H1 (cell line): ENCODE results near the gene KCNMA1. TPM values are rescaled to one million over a fixed set of nuclear protein-coding genes. Genes with fewer than 3 reads are reported as not detected.

Experiments used
- CTCF ChIA-PET: fragments of 300-600 bp; sonication (Branson Sonifier 250); formaldehyde crosslinking; loops from one replicate; lab custom pipeline; 2021; ENCODE audit not compliant: partially characterized antibody; lab: Charles Lee
- POLR2A ChIA-PET: fragments of 300-600 bp; sonication (Branson Sonifier 250); formaldehyde crosslinking; loops from one replicate; lab custom pipeline; 2021; ENCODE audit warnings: inconsistent platforms; ENCODE audit not compliant: partially characterized antibody; lab: Charles Lee
- DNase-seq, 2 experiments: peaks; one replicate each; pipeline versions ENCODE4 v3.0.0 to v3.0.0-alpha.2; 2010 to 2022; ENCODE audit warnings: low spot score in 2 of 2, low read depth in 1 of 2, mixed read lengths in 1 of 2
- FAIRE-seq: peaks from 2 replicates; lab custom pipeline; 2011; peaks lifted over from hg19 to GRCh38; lab: Jason Lieb, UNC
- H2AFZ ChIP-seq: 2 replicates; pipeline ENCODE4 v1.8.1; 2012; ENCODE audit warnings: low read length, inconsistent platforms
- H2AK5ac ChIP-seq: 2 replicates; pipeline ENCODE4 v1.6.1; 2013; ENCODE audit warnings: low read depth, low read length
- H2BK120ac ChIP-seq: replicated peaks from 2 replicates; pipeline ENCODE3; 2013; ENCODE audit warnings: low read depth, low read length, inconsistent platforms
- H2BK12ac ChIP-seq: 2 replicates; pipeline ENCODE4 v1.6.1; 2013; ENCODE audit warnings: low read depth, low read length
- H2BK15ac ChIP-seq: 2 replicates; pipeline ENCODE4 v1.6.1; 2013; ENCODE audit warnings: low read length
- H2BK20ac ChIP-seq: 2 replicates; pipeline ENCODE4 v1.6.1; 2013; ENCODE audit warnings: low read length
- H2BK5ac ChIP-seq: 2 replicates; pipeline ENCODE4 v1.6.1; 2013; ENCODE audit warnings: low read depth, low read length
- H3K14ac ChIP-seq: 2 replicates; pipeline ENCODE4 v1.6.1; 2013; ENCODE audit warnings: inconsistent platforms; ENCODE audit not compliant: insufficient read length
- H3K18ac ChIP-seq: 2 replicates; pipeline ENCODE4 v1.6.1; 2013; ENCODE audit warnings: low read length; ENCODE audit errors: extremely low read depth
- H3K23ac ChIP-seq: 2 replicates; pipeline ENCODE4 v1.6.1; 2013; ENCODE audit warnings: inconsistent platforms; ENCODE audit not compliant: insufficient read length
- H3K23me2 ChIP-seq: 2 replicates; pipeline ENCODE4 v1.6.1; 2013; ENCODE audit warnings: low read depth, low read length
- H3K27ac ChIP-seq: 2 replicates; pipeline ENCODE4 v1.6.1; 2011; ENCODE audit warnings: low read depth, low read length, inconsistent platforms
- H3K27me3 ChIP-seq, 4 experiments: replicated peaks in 1 of 4; 1 replicate in 1 of 4; 2 replicates in 3 of 4; pipeline versions ENCODE4 v1.6.1 to v1.8.1; 2011 to 2013; ENCODE audit warnings: low read length in 3 of 4, mild to moderate bottlenecking in 3 of 4, inconsistent platforms in 2 of 4, mixed read lengths in 2 of 4, moderate library complexity in 1 of 4; ENCODE audit not compliant: control insufficient read depth in 3 of 4, insufficient read depth in 3 of 4; ENCODE audit errors: extremely low read depth in 1 of 4
- H3K36me3 ChIP-seq, 4 experiments: 2 replicates each; pipeline versions ENCODE4 v1.6.1 to v1.8.1; 2011 to 2013; ENCODE audit warnings: mild to moderate bottlenecking in 4 of 4, low read length in 3 of 4, moderate library complexity in 2 of 4, control low read depth in 1 of 4, inconsistent platforms in 1 of 4; ENCODE audit not compliant: insufficient read depth in 4 of 4, control insufficient read depth in 2 of 4
- H3K4ac ChIP-seq: replicated peaks from 2 replicates; pipeline ENCODE3; 2013; ENCODE audit warnings: low read length, low read depth, mixed read lengths, inconsistent platforms; ENCODE audit not compliant: insufficient read length
- H3K4me1 ChIP-seq, 4 experiments: replicated peaks in 1 of 4; 1 replicate in 1 of 4; 2 replicates in 3 of 4; pipeline versions ENCODE4 v1.6.1 to v1.8.1; 2011 to 2013; ENCODE audit warnings: low read length in 3 of 4, inconsistent platforms in 2 of 4, mixed read lengths in 1 of 4; ENCODE audit not compliant: insufficient read depth in 4 of 4, control insufficient read depth in 3 of 4
- H3K4me2 ChIP-seq, 2 experiments: 2 replicates each; pipeline versions ENCODE4 v1.6.1 to v1.8.1; 2011 to 2013; ENCODE audit warnings: low read depth in 2 of 2, low read length in 2 of 2, control low read depth in 1 of 2, inconsistent platforms in 1 of 2, mild to moderate bottlenecking in 1 of 2; ENCODE audit not compliant: insufficient read depth in 1 of 2
- H3K4me3 ChIP-seq, 4 experiments: fragments of 200-600, 300-600 bp in 1 of 4; sonication (generic), shearing (Covaris generic), sonication (Bioruptor Twin) in 1 of 4; 2 replicates each; pipeline versions ENCODE4 v1.5.1 to v1.8.1; 2011 to 2016; ENCODE audit warnings: low read length in 4 of 4, low read depth in 3 of 4, control low read depth in 2 of 4, inconsistent platforms in 2 of 4, mild to moderate bottlenecking in 2 of 4, mixed read lengths in 1 of 4, moderate library complexity in 1 of 4; ENCODE audit not compliant: insufficient read depth in 2 of 4; ENCODE audit errors: extremely low read depth in 1 of 4
- H3K56ac ChIP-seq: replicated peaks from 2 replicates; pipeline ENCODE3; 2013; ENCODE audit warnings: low read depth, mild to moderate bottlenecking, mixed read lengths, low read length, inconsistent platforms; ENCODE audit not compliant: insufficient read length
- H3K79me1 ChIP-seq: 2 replicates; pipeline ENCODE4 v1.6.1; 2013; ENCODE audit warnings: low read depth, low read length, control low read depth
- H3K79me2 ChIP-seq, 2 experiments: 2 replicates each; pipeline versions ENCODE4 v1.6.1 to v1.8.1; 2012 to 2013; ENCODE audit warnings: low read length in 2 of 2, mild to moderate bottlenecking in 2 of 2, inconsistent platforms in 1 of 2; ENCODE audit not compliant: insufficient read depth in 2 of 2, control insufficient read depth in 1 of 2
- H3K9ac ChIP-seq, 4 experiments: replicated peaks in 1 of 4; 1 replicate in 1 of 4; 2 replicates in 3 of 4; pipeline versions ENCODE4 v1.6.1 to v1.8.1; 2011 to 2013; ENCODE audit warnings: low read depth in 3 of 4, low read length in 3 of 4, control low read depth in 2 of 4, mild to moderate bottlenecking in 2 of 4, moderate library complexity in 2 of 4, inconsistent platforms in 1 of 4; ENCODE audit errors: extremely low read depth in 1 of 4
- H3K9me3 ChIP-seq, 2 experiments: 2 replicates each; pipeline versions ENCODE4 v1.6.1 to v1.8.1; 2012 to 2013; ENCODE audit warnings: mild to moderate bottlenecking in 2 of 2, moderate library complexity in 2 of 2, control low read depth in 1 of 2, inconsistent platforms in 1 of 2, low read depth in 1 of 2, low read length in 1 of 2, mixed read lengths in 1 of 2; ENCODE audit not compliant: insufficient read depth in 2 of 2
- H4K20me1 ChIP-seq, 2 experiments: replicated peaks in 1 of 2; 2 replicates each; pipeline versions ENCODE3 to v1.8.1; 2011 to 2013; ENCODE audit warnings: inconsistent platforms in 2 of 2, low read length in 2 of 2, mild to moderate bottlenecking in 1 of 2; ENCODE audit not compliant: insufficient read depth in 2 of 2, control insufficient read depth in 1 of 2
- H4K5ac ChIP-seq: 2 replicates; pipeline ENCODE4 v1.6.1; 2013; ENCODE audit warnings: low read length, low read depth, mixed read lengths, inconsistent platforms; ENCODE audit not compliant: insufficient read length
- H4K8ac ChIP-seq: 2 replicates; pipeline ENCODE4 v1.8.0; 2013; ENCODE audit warnings: mild to moderate bottlenecking, moderate library complexity, low read length, inconsistent platforms; ENCODE audit not compliant: insufficient read depth; ENCODE audit errors: extremely low read depth
- H4K91ac ChIP-seq: replicated peaks from 2 replicates; pipeline ENCODE3; 2013; ENCODE audit warnings: low read length, mixed read lengths, inconsistent platforms; ENCODE audit not compliant: insufficient read length
- BACH1 ChIP-seq: IDR thresholded peaks from 2 replicates; pipeline ENCODE4 v1.6.1; 2012; ENCODE audit warnings: low read length, improper control_type of control experiment
- CHD1 ChIP-seq: IDR thresholded peaks from 2 replicates; pipeline ENCODE4 v1.6.1; 2012; ENCODE audit warnings: low read depth, low read length, improper control_type of control experiment
- CREB1 ChIP-seq: IDR thresholded peaks from 2 replicates; pipeline ENCODE4 v1.6.1; 2012; ENCODE audit warnings: inconsistent platforms
- RBBP5 ChIP-seq: IDR thresholded peaks from 2 replicates; pipeline ENCODE4 v1.7.1; 2012; ENCODE audit warnings: low read depth, mild to moderate bottlenecking, inconsistent platforms, low read length, moderate library complexity, borderline replicate concordance
- RFX5 ChIP-seq: IDR thresholded peaks from 2 replicates; pipeline ENCODE4 v1.6.1; 2011; ENCODE audit warnings: low read depth, low read length, improper control_type of control experiment, borderline replicate concordance
- WGBS, 2 experiments: shearing (Covaris generic) in 1 of 2; methylation state at CpG; one replicate each; pipeline versions ENCODE4 v1.1.6 to v1.1.7; 2013 to 2015; ENCODE audit warnings: low lambda C conversion rate in 2 of 2, mixed read lengths in 2 of 2, inconsistent platforms in 1 of 2, low coverage in 1 of 2, missing lambda C conversion rate in 1 of 2; ENCODE audit not compliant: insufficient replicate concordance in 2 of 2, insufficient coverage in 1 of 2, insufficient read length in 1 of 2; ENCODE audit errors: extremely low coverage in 1 of 2, missing lambda C conversion rate in 1 of 2; 5-methylcytosine and 5-hydroxymethylcytosine counted together
- polyA plus RNA-seq, 7 experiments: library from polyadenylated mRNA; depleted of rRNA in 3 of 7; stranded (reverse) in 5 of 7; unstranded in 2 of 7; fragments of >200 nt in 5 of 7; fragments of 200-250 nt in 2 of 7; gene quantifications; 1 replicate in 5 of 7; 2 replicates in 1 of 7; 4 replicates in 1 of 7; pipeline versions ENCODE4 v1.2.1 to v1.2.3, GENCODE V29; 2011 to 2013; ENCODE audit warnings: missing spikeins in 2 of 7, mixed read lengths in 2 of 7
- total RNA-seq: library from RNA; stranded (reverse); fragmentation: NEBNext Ultra II Directional; extraction: Animal tissue kit (Norgen Biotek cat#: 25700); gene quantifications from 2 replicates; pipeline ENCODE4 v1.2.1, GENCODE V29; 2021

The KCNMA1 gene
- total and polyA plus RNA-seq, 2 of the 8 experiments (the other 6 are each of a cell fraction or from before 2014, with no cell fraction given) = 10.2 to 11.1 TPM

DNA sequence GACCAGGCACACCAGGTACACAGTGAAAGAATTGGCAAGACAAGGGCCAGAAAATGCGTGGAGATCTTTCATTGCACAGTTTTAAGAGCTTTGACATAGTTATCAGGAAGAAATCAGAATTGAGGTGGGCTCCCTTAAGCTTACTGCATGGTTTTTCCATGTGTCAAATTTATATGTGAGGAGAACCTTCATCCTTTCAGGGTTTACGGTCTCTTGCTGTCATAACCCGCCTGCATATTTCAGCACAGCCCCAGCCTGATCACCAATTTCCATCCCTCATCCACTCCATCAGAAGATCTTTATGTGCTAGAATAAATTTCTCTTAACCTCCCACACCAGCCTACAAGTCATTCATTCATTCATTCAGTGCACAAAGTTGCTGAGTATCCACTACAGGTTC is 373.1 kb downstream of the KCNMA1 start:
- TF ChIP-seq RFX5 (no peak), CHD1 (no peak), CREB1 (no peak), RBBP5 (no peak), BACH1 (no peak)
- FAIRE-seq (no peak), DNase-seq (no peak)
- Histone ChIP-seq H3K23ac (no peak overlapping the region), H3K4ac (no peak overlapping the region), H2BK5ac (no peak overlapping the region), H4K20me1 (no peaks in the 10 kb centered on the region), H4K91ac (no peak overlapping the region), H3K4me3 (no peak overlapping the region), H2AFZ (no peak overlapping the region), H3K18ac (no peak overlapping the region), H3K56ac (no peak overlapping the region), H3K4me2 (no peak overlapping the region), H3K14ac (no peak overlapping the region), H2BK15ac (no peak overlapping the region), H3K27ac (no peak overlapping the region), H3K36me3 (no peaks in the 10 kb centered on the region), H3K23me2 (no peaks in the 10 kb centered on the region), H2BK120ac (no peak overlapping the region), H2AK5ac (no peak overlapping the region), H3K27me3 (no peaks in the 10 kb centered on the region), H3K79me2 (no peaks in the 10 kb centered on the region), H2BK20ac (no peak overlapping the region), H3K9ac (no peak overlapping the region), H2BK12ac (no peak overlapping the region), H4K8ac (no peak overlapping the region), H3K4me1 (no peaks in the 10 kb centered on the region), H4K5ac (no peak overlapping the region), H3K79me1 (peaks cover 2% of the 10 kb centered on the region; the same call in 1 of the 2 replicates), H3K9me3 (no peaks in the 10 kb centered on the region)
- WGBS, 2 experiments = 81% methylated on average over 3 of the region's 3 CpGs; no CpG with 5 or more reads in 1 of the 2 experiments
- ChIA-PET POLR2A (no interaction called here), CTCF (interaction anchor here (0.8 to 1.6 kb wide), 3 partner anchors 14 to 92 kb away, joined by 3 to 4 read pairs (median 3); no protein-coding TSS in a partner anchor)
